Coronary artery (tissue), 2 donors: ENCODE data around the gene TBC1D23.
"Not testable (repeated sequence)": the region's sequence is repeated elsewhere in the genome, so short reads cannot be mapped to it uniquely, and the experiment has no call there.

Experiments
- DNase-seq: peaks from one replicate; pipeline ENCODE4 v3.0.0-alpha.2; 2017; ENCODE audit warnings: low spot score
- H3K27ac ChIP-seq, 2 donors: fragments of 200-600 bp; sonication (generic); one replicate each; pipeline ENCODE4 v1.5.1; 2016 to 2019
- H3K4me3 ChIP-seq: fragments of 200-600 bp; sonication (generic); 2 replicates; pipeline ENCODE4 v1.5.1; 2016; ENCODE audit warnings: mild to moderate bottlenecking, moderate library complexity
- TF ChIP-seq, protein P1 (sequence below): fragments of 200-600 bp; sonication (generic); IDR thresholded peaks from one replicate; pipeline ENCODE4 v1.5.1; 2019; ENCODE audit warnings: antibody characterized with exemption

The TBC1D23 gene

DNA sequence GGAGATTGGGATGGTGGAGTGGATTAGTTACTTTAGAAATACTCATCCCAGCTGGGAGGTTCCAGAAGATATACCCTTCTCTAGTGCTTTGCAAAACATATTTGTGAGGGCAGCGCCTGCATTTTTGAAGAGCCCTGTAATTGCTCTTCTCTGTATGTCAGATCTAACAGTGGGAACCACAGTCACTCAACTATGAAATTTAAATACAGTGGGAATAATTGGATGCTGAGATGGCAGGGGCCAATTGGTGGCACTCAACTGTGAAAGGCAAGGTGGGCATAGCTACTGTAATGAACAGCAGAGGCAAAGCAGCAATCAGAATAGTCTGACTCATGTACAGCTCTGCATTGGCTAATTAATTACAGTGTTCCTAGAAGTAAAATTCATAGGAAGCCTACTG, 22.2 kb upstream of the TBC1D23 start:
- TF ChIP-seq, protein P1, sequence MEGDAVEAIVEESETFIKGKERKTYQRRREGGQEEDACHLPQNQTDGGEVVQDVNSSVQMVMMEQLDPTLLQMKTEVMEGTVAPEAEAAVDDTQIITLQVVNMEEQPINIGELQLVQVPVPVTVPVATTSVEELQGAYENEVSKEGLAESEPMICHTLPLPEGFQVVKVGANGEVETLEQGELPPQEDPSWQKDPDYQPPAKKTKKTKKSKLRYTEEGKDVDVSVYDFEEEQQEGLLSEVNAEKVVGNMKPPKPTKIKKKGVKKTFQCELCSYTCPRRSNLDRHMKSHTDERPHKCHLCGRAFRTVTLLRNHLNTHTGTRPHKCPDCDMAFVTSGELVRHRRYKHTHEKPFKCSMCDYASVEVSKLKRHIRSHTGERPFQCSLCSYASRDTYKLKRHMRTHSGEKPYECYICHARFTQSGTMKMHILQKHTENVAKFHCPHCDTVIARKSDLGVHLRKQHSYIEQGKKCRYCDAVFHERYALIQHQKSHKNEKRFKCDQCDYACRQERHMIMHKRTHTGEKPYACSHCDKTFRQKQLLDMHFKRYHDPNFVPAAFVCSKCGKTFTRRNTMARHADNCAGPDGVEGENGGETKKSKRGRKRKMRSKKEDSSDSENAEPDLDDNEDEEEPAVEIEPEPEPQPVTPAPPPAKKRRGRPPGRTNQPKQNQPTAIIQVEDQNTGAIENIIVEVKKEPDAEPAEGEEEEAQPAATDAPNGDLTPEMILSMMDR = no peak
- no peak overlapping the region for H3K27ac ChIP-seq
- DNase-seq = no peak
- H3K4me3 ChIP-seq = no peak overlapping the region

GRCh38 chr3:100242471-100242870, 18.3 kb upstream of the TBC1D23 start:
- not testable (repeated sequence) for DNase-seq, H3K27ac ChIP-seq, H3K4me3 ChIP-seq

DNA sequence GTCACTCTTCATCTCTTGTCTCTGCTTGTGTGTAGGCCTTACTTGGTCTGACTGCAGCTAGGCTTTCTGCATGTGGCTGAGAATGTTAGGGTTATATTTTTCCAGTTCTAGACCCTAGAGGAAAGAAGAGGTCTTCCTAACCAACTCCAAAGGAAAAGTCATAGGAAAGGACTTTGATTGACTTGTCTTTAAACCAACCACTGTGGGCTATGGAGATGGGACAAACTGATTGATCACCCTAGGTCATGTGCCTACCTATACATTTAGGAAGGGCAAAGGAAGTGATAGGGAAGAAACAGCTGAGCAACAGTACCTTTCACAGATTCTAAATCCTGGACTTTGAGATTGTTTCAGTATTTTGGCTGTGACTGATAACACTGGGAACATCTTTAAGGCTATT, 16.5 kb upstream of the TBC1D23 start:
- Histone ChIP-seq H3K4me3 (no peak overlapping the region), H3K27ac (no peak overlapping the region)
- no peak for DNase-seq
- TF ChIP-seq, protein P1 = no peak

- Histone ChIP-seq H3K27ac (no peak overlapping the region), H3K4me3 (no peak overlapping the region)
- TF ChIP-seq, protein P1 = no peak
- DNase-seq = no peak
Observed at GRCh38 chr3:100245136-100245535, 15.7 kb upstream of the TBC1D23 start.

- TF ChIP-seq, protein P1 = no peak
- Histone ChIP-seq H3K4me3 (no peak overlapping the region), H3K27ac (no peak overlapping the region)
- DNase-seq = no peak
Observed at GRCh38 chr3:100245927-100246326, 14.9 kb upstream of the TBC1D23 start.

- Histone ChIP-seq H3K4me3 (no peak overlapping the region), H3K27ac (no peak overlapping the region)
- no peak for DNase-seq
- TF ChIP-seq, protein P1 = no peak
Observed at GRCh38 chr3:100246999-100247398, 13.8 kb upstream of the TBC1D23 start.

DNA sequence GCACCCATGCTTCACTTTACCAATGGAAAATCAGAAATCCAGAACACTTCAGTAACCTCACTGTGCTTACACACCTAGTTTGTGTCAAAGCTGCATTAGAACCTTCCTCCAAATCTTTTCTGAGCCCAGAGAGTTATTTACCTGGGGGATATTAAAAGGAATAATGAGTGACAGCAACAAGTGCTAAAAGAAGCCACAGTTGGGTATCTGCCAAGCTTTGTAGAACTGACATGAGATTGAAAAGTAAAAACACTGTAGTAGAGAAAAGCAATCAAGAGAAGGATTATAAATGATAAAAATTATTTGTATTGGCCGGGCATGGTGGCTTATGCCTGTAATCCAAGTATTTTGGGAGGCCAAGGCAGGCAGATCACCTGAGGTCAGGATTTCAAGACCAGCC, 8.8 kb upstream of the TBC1D23 start:
- H3K4me3 ChIP-seq = no peak overlapping the region
- TF ChIP-seq, protein P1 = no peak
- H3K27ac ChIP-seq = no peak overlapping the region
- DNase-seq = no peak
